ENCODE measurements around the gene CAMTA1. TPM values are rescaled to one million over a fixed set of nuclear protein-coding genes. Genes with fewer than 3 reads are reported as not detected.

CAMTA1 gene
- total RNA-seq, 1 donor: 56.1 TPM

DNA sequence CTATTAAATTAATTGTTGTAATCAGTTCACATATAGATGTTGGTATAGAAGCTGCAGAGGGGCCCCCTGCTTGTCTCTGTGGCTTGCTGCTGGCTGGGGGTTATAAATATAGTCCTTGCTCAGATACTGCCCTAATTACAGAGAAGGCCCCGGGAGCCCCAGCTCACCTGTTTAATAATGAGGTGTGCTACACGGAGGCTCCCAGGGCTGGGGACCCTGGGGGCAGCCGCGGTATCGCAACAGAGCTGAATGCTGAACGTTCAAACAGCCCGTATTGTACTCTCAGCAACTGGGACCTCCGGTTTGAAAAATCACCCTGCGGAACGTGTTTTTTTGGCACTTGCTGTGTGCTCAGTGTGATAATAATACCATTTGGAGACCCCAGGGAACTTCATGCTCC lies 309.3 kb downstream of the CAMTA1 start:
- H3K4me3 ChIP-seq (ENCODE audit: low read depth, low read length): no peak overlapping the region
- TF ChIP-seq, protein P1, sequence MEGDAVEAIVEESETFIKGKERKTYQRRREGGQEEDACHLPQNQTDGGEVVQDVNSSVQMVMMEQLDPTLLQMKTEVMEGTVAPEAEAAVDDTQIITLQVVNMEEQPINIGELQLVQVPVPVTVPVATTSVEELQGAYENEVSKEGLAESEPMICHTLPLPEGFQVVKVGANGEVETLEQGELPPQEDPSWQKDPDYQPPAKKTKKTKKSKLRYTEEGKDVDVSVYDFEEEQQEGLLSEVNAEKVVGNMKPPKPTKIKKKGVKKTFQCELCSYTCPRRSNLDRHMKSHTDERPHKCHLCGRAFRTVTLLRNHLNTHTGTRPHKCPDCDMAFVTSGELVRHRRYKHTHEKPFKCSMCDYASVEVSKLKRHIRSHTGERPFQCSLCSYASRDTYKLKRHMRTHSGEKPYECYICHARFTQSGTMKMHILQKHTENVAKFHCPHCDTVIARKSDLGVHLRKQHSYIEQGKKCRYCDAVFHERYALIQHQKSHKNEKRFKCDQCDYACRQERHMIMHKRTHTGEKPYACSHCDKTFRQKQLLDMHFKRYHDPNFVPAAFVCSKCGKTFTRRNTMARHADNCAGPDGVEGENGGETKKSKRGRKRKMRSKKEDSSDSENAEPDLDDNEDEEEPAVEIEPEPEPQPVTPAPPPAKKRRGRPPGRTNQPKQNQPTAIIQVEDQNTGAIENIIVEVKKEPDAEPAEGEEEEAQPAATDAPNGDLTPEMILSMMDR (IDR thresholded peaks at IDR 0.05; ENCODE audit: insufficient read depth, low read depth, low read length): no peak
- no peak for DNase-seq (ENCODE audit: low read depth)

DNA sequence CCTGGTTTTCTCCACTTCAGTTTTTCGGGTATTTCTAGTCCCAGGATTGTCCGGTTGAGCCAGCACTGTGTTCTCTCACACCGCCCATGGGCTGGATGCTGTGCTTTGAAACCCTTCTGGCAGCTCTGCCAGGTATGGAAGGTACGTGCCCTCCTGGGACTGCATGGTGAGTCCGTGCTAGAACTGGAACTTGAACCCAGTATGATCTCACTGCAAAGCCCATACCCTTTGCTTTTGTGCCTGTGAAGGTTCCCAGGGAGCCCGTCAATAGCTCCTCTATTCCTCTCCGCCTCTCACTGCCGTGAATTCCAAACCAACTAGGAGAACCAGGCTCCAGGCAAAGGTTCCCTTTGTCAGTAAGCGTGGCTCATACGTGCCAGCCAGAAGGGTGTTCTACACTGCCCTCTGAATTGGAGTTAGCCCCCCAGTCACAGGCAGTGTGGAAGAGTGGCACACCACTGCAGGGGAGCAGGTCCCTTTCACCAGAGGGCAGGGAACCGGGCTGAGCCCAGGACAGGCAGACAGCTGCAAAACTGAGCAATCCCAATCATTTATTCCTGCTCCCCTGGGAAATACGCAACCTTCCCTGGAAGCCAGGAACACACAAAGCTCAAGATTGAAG lies 310.2 kb downstream of the CAMTA1 start:
- no peak for DNase-seq (ENCODE audit: low read depth)
- TF ChIP-seq, protein P1 (IDR thresholded peaks at IDR 0.05; ENCODE audit: insufficient read depth, low read depth, low read length): no peak
- no peak overlapping the region for H3K4me3 ChIP-seq (ENCODE audit: low read depth, low read length)

DNA sequence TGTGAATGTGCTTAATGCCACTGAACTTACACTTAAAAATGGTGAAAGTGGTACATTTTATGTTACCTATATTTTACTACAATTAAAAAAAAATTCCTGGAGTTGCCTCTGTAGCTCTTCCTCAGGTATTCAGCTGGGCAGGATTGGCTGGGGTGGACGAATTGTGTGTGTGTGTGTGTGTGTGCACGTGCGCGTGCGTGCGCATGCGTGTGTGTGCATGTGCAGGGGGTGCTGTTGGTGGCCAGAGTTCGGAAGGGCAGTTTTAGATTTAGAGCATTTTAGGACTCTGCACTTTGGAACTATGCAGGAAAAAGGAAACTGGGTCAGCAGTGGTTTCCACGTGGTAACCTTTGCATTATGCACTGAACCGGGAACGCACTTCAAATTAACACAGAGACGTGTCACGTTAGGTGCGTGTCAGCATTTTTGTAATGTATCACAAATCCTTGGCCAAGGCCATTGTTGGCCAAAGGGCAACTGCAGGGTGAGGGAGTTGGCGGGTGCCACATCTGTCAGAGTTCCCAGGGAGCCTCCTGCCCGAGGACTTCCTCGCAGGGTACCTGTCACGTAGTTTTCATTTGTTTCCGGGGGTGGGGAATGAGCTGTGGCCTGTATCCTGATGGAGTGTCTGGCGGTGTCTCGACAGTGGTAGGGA lies 312.8 kb downstream of the CAMTA1 start:
- no peak for DNase-seq (ENCODE audit: low read depth)
- H3K4me3 ChIP-seq (ENCODE audit: low read depth, low read length): no peak overlapping the region
- TF ChIP-seq, protein P1 (IDR thresholded peaks at IDR 0.05; ENCODE audit: insufficient read depth, low read depth, low read length): no peak

DNA sequence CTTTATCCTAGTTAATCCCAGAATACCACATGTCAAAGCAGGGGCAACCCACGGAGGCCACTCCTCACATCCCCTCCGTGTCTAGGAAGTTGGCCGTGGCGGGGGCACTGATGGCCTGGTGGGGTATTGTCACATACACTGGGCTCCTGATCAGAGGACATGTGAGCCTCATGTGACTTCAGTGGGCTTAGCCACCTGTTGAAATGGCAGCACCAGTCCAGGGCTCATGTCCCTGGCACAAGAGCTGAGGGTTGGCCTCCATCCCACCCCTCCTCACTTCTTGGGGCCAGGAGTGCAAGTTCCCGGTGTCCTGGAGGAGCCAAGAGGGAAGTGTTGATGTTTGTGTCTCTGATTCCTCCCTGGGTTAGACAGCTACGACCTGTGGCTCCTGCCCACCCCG lies 313.4 kb downstream of the CAMTA1 start:
- TF ChIP-seq, protein P1 (IDR thresholded peaks at IDR 0.05; ENCODE audit: insufficient read depth, low read depth, low read length): no peak
- no peak overlapping the region for H3K4me3 ChIP-seq (ENCODE audit: low read depth, low read length)
- no peak for DNase-seq (ENCODE audit: low read depth)

DNA sequence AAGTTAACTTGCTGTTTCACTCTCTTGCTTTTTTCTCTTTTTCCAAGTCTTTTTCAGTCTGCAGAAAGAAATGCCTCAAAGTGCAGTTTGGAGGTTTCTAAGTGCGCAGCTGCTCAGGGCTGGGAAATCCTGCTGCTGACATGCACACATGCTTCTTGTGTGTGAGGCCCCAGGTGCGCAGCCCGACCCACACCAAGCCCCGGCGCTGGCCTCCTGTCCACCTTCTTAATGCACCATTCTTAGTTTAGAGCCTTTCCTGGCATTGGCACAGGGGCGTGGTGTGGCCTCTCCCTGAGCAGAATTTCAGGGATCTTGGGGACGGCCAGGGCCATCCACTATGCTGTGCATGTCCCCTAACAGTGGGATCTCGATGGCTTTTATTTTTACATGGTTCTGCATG lies 315.2 kb downstream of the CAMTA1 start:
- DNase-seq (ENCODE audit: low read depth): no peak

DNA sequence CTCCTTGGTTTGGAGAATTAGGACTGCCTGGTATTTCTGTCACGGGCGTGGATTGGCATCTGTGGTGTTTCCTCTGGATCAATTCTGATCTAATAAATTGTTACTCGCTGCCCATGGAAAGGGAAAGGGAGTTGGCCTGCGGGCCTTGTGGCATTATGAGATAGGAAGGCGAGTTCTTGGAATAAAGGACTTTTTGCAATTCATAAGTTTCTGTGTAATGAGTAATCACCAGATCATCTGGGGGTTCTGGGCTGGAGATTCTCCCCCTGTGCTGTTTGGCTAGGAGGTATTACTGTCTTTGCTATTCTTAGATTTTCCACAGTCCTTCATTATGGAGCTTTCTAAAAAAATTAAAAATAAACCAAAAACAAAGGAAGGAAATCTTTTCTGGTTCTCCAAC lies 315.9 kb downstream of the CAMTA1 start:
- TF ChIP-seq, protein P1 (IDR thresholded peaks at IDR 0.05; ENCODE audit: insufficient read depth, low read depth, low read length): no peak
- DNase-seq (ENCODE audit: low read depth): no peak

More for the DNA sequence above, 315.2 kb downstream of the CAMTA1 start:
- H3K4me3 ChIP-seq (ENCODE audit: low read depth, low read length): no peak overlapping the region
- TF ChIP-seq, protein P1 (IDR thresholded peaks at IDR 0.05; ENCODE audit: insufficient read depth, low read depth, low read length): no peak

More for the DNA sequence above, 315.9 kb downstream of the CAMTA1 start:
- no peak overlapping the region for H3K4me3 ChIP-seq (ENCODE audit: low read depth, low read length)

Measured in fibroblast of villous mesenchyme (primary cell).